ENCODE results near the gene PXYLP1. TPM values are rescaled to one million over a fixed set of nuclear protein-coding genes. Genes with fewer than 3 reads are reported as not detected.
A peak's percentile ranks its signal among the peaks of the same experiment; 100 is the strongest.

Gene PXYLP1
- total RNA-seq, 2 donors from 2014 or later: 11.0 to 13.8 TPM

- intact Hi-C loops (cut with DNase I): loop anchor here in 1 of 2 donors (5.0 kb wide), 1 partner anchor 581 kb away; no protein-coding TSS in a partner anchor
- no peak for DNase-seq (ENCODE audit: low spot score)
Observed at GRCh38 chr3:141225939-141226338, 5.7 kb upstream of the PXYLP1 start.

GRCh38 chr3:141227216-141227615, 4.4 kb upstream of the PXYLP1 start:
- intact Hi-C loops (cut with DNase I): loop anchor here in 1 of 2 donors (5.0 kb wide), 1 partner anchor 580 kb away; no protein-coding TSS in a partner anchor
- DNase-seq (ENCODE audit: low spot score): no peak

GRCh38 chr3:141227752-141228151, 3.9 kb upstream of the PXYLP1 start:
- DNase-seq (ENCODE audit: low spot score): no peak
- intact Hi-C loops (cut with DNase I): loop anchor here in 1 of 2 donors (5.0 kb wide), 1 partner anchor 580 kb away; no protein-coding TSS in a partner anchor

GRCh38 chr3:141228395-141228794, 3.2 kb upstream of the PXYLP1 start:
- DNase-seq (ENCODE audit: low spot score): no peak
- intact Hi-C loops (cut with DNase I): loop anchor here in 1 of 2 donors (5.0 kb wide), 1 partner anchor 579 kb away; no protein-coding TSS in a partner anchor

GRCh38 chr3:141229132-141229531, 2.5 kb upstream of the PXYLP1 start:
- intact Hi-C loops (cut with DNase I): loop anchor here in 1 of 2 donors (5.0 kb wide), 1 partner anchor 578 kb away; no protein-coding TSS in a partner anchor
- no peak for DNase-seq (ENCODE audit: low spot score)

GRCh38 chr3:141230293-141230692, 1.3 kb upstream of the PXYLP1 start:
- intact Hi-C loops (cut with DNase I): no loop called here
- no peak for DNase-seq (ENCODE audit: low spot score)

GRCh38 chr3:141231952-141232823, 563 bp downstream of the PXYLP1 start:
- DNase-seq (ENCODE audit: low spot score): peak; percentile 86
- intact Hi-C loops (cut with DNase I): no loop called here

GRCh38 chr3:141233457-141234161, 2.0 kb downstream of the PXYLP1 start:
- DNase-seq (ENCODE audit: low spot score): no peak
- intact Hi-C loops (cut with DNase I): no loop called here

- intact Hi-C loops (cut with DNase I): no loop called here
- no peak for DNase-seq (ENCODE audit: low spot score)
Observed at GRCh38 chr3:141234283-141234682, 2.7 kb downstream of the PXYLP1 start.

GRCh38 chr3:141235661-141236171, 4.1 kb downstream of the PXYLP1 start:
- intact Hi-C loops (cut with DNase I): no loop called here
- DNase-seq (ENCODE audit: low spot score): no peak

GRCh38 chr3:141236361-141236760, 4.7 kb downstream of the PXYLP1 start:
- intact Hi-C loops (cut with DNase I): no loop called here
- no peak for DNase-seq (ENCODE audit: low spot score)

GRCh38 chr3:141237701-141238521, 6.3 kb downstream of the PXYLP1 start:
- no peak for DNase-seq (ENCODE audit: low spot score)
- intact Hi-C loops (cut with DNase I): no loop called here

GRCh38 chr3:141239511-141240281, 8.1 kb downstream of the PXYLP1 start:
- no peak for DNase-seq (ENCODE audit: low spot score)
- intact Hi-C loops (cut with DNase I): no loop called here

GRCh38 chr3:141240286-141240685, 8.7 kb downstream of the PXYLP1 start:
- intact Hi-C loops (cut with DNase I): no loop called here
- DNase-seq (ENCODE audit: low spot score): no peak

- intact Hi-C loops (cut with DNase I): no loop called here
- DNase-seq (ENCODE audit: low spot score): no peak
Observed at GRCh38 chr3:141240687-141241615, 9.3 kb downstream of the PXYLP1 start.

GRCh38 chr3:141241616-141242376, 10.2 kb downstream of the PXYLP1 start:
- no peak for DNase-seq (ENCODE audit: low spot score)
- intact Hi-C loops (cut with DNase I): no loop called here

Data from posterior vena cava (tissue), 2 donors.